Vagina (tissue), 2 donors: ENCODE data around the gene ART1.

ENCODE experiments used
- CTCF ChIP-seq, 3 experiments: fragments of 450-650 bp in 2 of 3; fragments of 200-600 bp in 1 of 3; sonication (generic) in 1 of 3; IDR thresholded peaks; one replicate each; pipeline ENCODE4 v1.5.1; 2017 to 2019; ENCODE audit warnings: antibody characterized with exemption in 3 of 3, mild to moderate bottlenecking in 2 of 3, moderate library complexity in 2 of 3
- POLR2A ChIP-seq, 2 donors: fragments of 450-650 bp; IDR thresholded peaks; one replicate each; pipeline ENCODE4 v1.6.1; 2017; ENCODE audit warnings: antibody characterized with exemption in 2 of 2, mild to moderate bottlenecking in 2 of 2, moderate library complexity in 2 of 2
- POLR2AphosphoS5 ChIP-seq, 2 donors: sonication (generic); formaldehyde crosslinking; IDR thresholded peaks; one replicate each; pipeline ENCODE4 v1.9.0; 2017; ENCODE audit warnings: antibody characterized with exemption in 2 of 2, mild to moderate bottlenecking in 2 of 2, low read depth in 1 of 2; ENCODE audit not compliant: insufficient read depth in 1 of 2

GRCh38 chr11:3707176-3707575 is 62.2 kb downstream of the ART1 start:
- TF ChIP-seq CTCF (IDR thresholded peaks at IDR 0.05), result no peak
- no peak for TF ChIP-seq POLR2A (IDR thresholded peaks at IDR 0.05)
- TF ChIP-seq POLR2AphosphoS5 (IDR thresholded peaks at IDR 0.05; ENCODE audit: insufficient read depth in 1 of 2, low read depth in 1 of 2), result no peak
